ENCODE measurements around the gene LCK.

- TF ChIP-seq AR (CRISPR knock-in tag; IDR thresholded peaks at IDR 0.05), result no peak
- TF ChIP-seq CTCF (IDR thresholded peaks at IDR 0.05), result no peak
- no peak for TF ChIP-seq CREB1 (CRISPR knock-in tag; IDR thresholded peaks at IDR 0.05)
- no peak for TF ChIP-seq ATF6 (CRISPR knock-in tag; IDR thresholded peaks at IDR 0.05)
- no peak for TF ChIP-seq NR2C2 (CRISPR knock-in tag; IDR thresholded peaks at IDR 0.05)
- TF ChIP-seq NFE2L1 (CRISPR knock-in tag; IDR thresholded peaks at IDR 0.05), result no peak
Observed at GRCh38 chr1:32273391-32274208, 22.5 kb downstream of the LCK start.
